Esophagus squamous epithelium (tissue), 5 donors: Measurements from ENCODE around the gene SUSD2. TPM values are rescaled to one million over a fixed set of nuclear protein-coding genes. Genes with fewer than 3 reads are reported as not detected.

Experiments used
- DNase-seq: peaks from one replicate; lab custom pipeline; 2025; lab: John Stamatoyannopoulos, UW
- H3K27ac ChIP-seq, 4 donors: fragments of 200-600 bp; sonication (generic); one replicate each; pipeline ENCODE4 v1.5.1; 2016 to 2019; ENCODE audit warnings: mild to moderate bottlenecking in 1 of 4
- H3K27me3 ChIP-seq, 4 donors: fragments of 200-600 bp; sonication (generic); 1 replicate in 3 of 4; 2 replicates in 1 of 4; pipeline versions ENCODE4 v1.5.1 to v1.6.0; 2017 to 2021; ENCODE audit warnings: antibody characterized with exemption in 1 of 4
- H3K36me3 ChIP-seq, 3 donors: fragments of 200-600 bp; sonication (generic); one replicate each; pipeline ENCODE4 v1.5.1; 2016 to 2019
- H3K4me1 ChIP-seq, 3 donors: fragments of 200-600 bp; sonication (generic); one replicate each; pipeline ENCODE4 v1.5.1; 2017 to 2019
- H3K4me3 ChIP-seq, 4 donors: fragments of 200-600 bp; sonication (generic); 1 replicate in 3 of 4; 2 replicates in 1 of 4; pipeline ENCODE4 v1.5.1; 2016 to 2019; ENCODE audit warnings: mild to moderate bottlenecking in 2 of 4, moderate library complexity in 1 of 4
- H3K9me3 ChIP-seq, 3 donors: fragments of 200-600 bp; sonication (generic); one replicate each; pipeline ENCODE4 v1.5.1; 2016 to 2019
- POLR2A ChIP-seq, 4 donors: fragments of 450-650 bp; IDR thresholded peaks; one replicate each; pipeline ENCODE4 v1.6.1; 2017; ENCODE audit warnings: antibody characterized with exemption in 4 of 4, mild to moderate bottlenecking in 4 of 4, moderate library complexity in 3 of 4
- WGBS, 2 donors: methylation state at CpG; one replicate each; pipeline ENCODE4 v1.1.5; 2018; 5-methylcytosine and 5-hydroxymethylcytosine counted together
- intact Hi-C: fragments of 100-400 bp; cut with DNase I; formaldehyde crosslinking; loops from one replicate; pipeline ENCODE4 v1.15.0; 2022
- total RNA-seq, 4 donors: library from RNA; depleted of rRNA; stranded (reverse); fragments of >200 nt; gene quantifications; one replicate each; pipeline ENCODE4 v1.1.0, GENCODE V29; 2016
- TF ChIP-seq, protein P1 (sequence below), 6 experiments: fragments of 450-650 bp in 4 of 6; fragments of 200-600 bp in 2 of 6; sonication (generic) in 2 of 6; IDR thresholded peaks; one replicate each; pipeline ENCODE4 v1.5.1; 2016 to 2019; ENCODE audit warnings: antibody characterized with exemption in 6 of 6, mild to moderate bottlenecking in 4 of 6, moderate library complexity in 4 of 6
- donor health status: DM: yes; HTN: yes; CAD: no.

The SUSD2 gene
- total RNA-seq, 4 donors from 2014 or later: 1.1 to 2.5 (median 1.6) TPM

DNA sequence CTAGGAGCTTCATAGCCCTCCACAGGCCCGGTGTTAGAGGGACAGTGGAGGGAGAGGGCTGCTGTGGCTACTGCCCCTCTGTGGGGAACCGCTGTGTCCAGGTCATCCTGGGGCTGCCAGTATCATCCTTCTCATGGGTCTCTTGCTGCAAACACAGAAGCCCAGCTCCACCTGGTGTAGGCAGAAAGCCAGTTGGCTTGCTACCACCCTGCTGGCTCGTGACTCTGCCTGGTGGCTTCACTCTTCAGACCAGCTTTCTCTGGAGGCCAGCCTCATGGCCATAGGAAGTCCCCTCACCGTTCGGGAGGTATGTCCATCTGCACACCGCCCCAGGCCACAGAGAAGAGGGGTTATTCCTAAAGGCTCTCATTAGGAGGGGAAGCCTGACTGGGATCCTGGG, 19.4 kb upstream of the SUSD2 start:
- DNase-seq: no peak
- H3K27ac ChIP-seq: peak overlapping the region in 2 of 4 donors; percentile 0 to 5
- peaks cover 0 to 55% (median 18%) of the 10 kb centered on the region in 3 donors for H3K4me1 ChIP-seq

DNA sequence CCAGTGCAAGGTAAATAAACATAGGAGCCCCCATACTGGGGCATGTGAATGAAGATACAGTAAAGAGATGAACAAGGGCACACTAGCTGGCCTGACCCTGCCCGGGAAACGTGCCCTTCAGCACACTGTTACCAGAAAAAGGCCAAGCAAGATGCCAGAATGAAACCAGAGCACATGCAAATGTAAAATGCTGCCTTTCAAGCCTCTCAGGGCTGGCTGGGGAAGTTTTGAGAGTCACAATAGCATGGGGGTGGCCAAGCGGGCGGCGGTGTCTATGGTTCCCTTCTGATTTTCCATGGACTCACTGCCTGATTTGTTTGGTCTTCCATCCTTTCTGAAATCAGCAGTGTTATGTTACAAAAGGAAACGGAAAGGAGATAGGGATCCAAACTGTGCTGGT, 18.9 kb upstream of the SUSD2 start:
- Histone ChIP-seq H3K27me3 (no peaks in the 10 kb centered on the region), H3K27ac (peak overlapping the region in 2 of 4 donors; percentile 5 to 10), H3K9me3 (no peaks in the 10 kb centered on the region), H3K36me3 (peaks cover 11 to 82% (median 24%) of the 10 kb centered on the region in 3 donors), H3K4me3 (no peak overlapping the region), H3K4me1 (peaks cover 0 to 50% (median 13%) of the 10 kb centered on the region in 3 donors)
- no peak for DNase-seq
- intact Hi-C loops: no loop called here
- WGBS, 2 donors: 74 to 79% methylated on average over 6 of the region's 6 CpGs
- TF ChIP-seq POLR2A (IDR thresholded peaks at IDR 0.05): no peak

More for the DNA sequence above, 19.4 kb upstream of the SUSD2 start:
- intact Hi-C loops: no loop called here
- WGBS, 2 donors: 43 to 62% methylated on average over 1 to 5 of the region's 6 CpGs
- no peak overlapping the region for H3K4me3 ChIP-seq
- H3K9me3 ChIP-seq: no peaks in the 10 kb centered on the region
- no peaks in the 10 kb centered on the region for H3K27me3 ChIP-seq
- peaks cover 7 to 77% (median 19%) of the 10 kb centered on the region in 3 donors for H3K36me3 ChIP-seq
- TF ChIP-seq, protein P1, sequence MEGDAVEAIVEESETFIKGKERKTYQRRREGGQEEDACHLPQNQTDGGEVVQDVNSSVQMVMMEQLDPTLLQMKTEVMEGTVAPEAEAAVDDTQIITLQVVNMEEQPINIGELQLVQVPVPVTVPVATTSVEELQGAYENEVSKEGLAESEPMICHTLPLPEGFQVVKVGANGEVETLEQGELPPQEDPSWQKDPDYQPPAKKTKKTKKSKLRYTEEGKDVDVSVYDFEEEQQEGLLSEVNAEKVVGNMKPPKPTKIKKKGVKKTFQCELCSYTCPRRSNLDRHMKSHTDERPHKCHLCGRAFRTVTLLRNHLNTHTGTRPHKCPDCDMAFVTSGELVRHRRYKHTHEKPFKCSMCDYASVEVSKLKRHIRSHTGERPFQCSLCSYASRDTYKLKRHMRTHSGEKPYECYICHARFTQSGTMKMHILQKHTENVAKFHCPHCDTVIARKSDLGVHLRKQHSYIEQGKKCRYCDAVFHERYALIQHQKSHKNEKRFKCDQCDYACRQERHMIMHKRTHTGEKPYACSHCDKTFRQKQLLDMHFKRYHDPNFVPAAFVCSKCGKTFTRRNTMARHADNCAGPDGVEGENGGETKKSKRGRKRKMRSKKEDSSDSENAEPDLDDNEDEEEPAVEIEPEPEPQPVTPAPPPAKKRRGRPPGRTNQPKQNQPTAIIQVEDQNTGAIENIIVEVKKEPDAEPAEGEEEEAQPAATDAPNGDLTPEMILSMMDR (IDR thresholded peaks at IDR 0.05): no peak
- no peak for TF ChIP-seq POLR2A (IDR thresholded peaks at IDR 0.05)

DNA sequence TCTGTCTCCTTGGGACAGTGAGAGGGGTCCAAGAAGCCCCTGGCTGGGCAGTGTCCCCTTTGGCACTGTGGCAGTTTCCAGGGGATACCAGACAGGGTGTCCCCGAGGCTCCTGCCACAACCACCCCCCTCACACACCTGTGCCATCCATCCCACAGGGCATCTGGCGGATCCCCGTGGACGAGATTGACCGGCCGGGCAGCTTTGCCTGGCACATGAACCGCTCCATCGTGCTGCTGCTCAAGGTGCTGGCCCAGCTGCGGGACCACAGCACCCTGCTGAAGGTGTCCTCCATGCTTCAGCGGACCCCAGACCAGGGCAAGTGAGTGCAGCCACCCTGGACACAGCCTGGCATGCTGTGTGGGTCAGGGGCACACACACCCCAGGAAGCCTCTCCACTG, 17.0 kb upstream of the SUSD2 start:
- Histone ChIP-seq H3K27ac (no peak overlapping the region), H3K36me3 (peaks cover 20 to 99% (median 25%) of the 10 kb centered on the region in 3 donors), H3K9me3 (no peaks in the 10 kb centered on the region), H3K4me1 (peaks cover 0 to 32% (median 4%) of the 10 kb centered on the region in 3 donors), H3K4me3 (no peak overlapping the region), H3K27me3 (no peaks in the 10 kb centered on the region)
- intact Hi-C loops: no loop called here
- 80 to 90% methylated on average over 1 to 9 of the region's 10 CpGs for WGBS, 2 donors
- DNase-seq: no peak
- TF ChIP-seq POLR2A (IDR thresholded peaks at IDR 0.05): no peak
- TF ChIP-seq, protein P1 (IDR thresholded peaks at IDR 0.05): no peak

DNA sequence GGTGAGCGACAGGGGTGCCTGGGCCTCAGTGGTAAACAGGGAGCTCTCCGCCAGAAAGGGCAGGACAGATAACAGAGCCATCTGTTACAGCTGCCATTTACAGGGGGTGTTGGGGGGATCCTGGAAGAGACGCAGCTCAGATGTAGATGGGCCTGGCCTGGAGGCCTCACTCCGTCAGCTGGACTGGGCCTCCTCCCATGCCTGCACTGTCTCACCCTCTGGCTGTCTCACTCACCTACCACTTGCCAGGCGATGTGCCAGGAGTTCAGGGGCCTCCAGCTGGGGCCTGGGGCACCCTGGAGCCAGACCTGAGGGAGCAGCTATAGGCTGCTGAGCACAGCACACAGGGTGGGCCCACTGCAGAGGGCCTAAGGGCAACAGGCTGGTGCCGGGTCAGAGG, 16.3 kb upstream of the SUSD2 start:
- 57% methylated on average over 1 of the region's 6 CpGs; no CpG with 5 or more reads in 1 of the 2 donors for WGBS, 2 donors
- peaks cover 0 to 25% (median 4%) of the 10 kb centered on the region in 3 donors for H3K4me1 ChIP-seq
- TF ChIP-seq POLR2A (IDR thresholded peaks at IDR 0.05): no peak
- TF ChIP-seq, protein P1 (IDR thresholded peaks at IDR 0.05): no peak
- H3K27me3 ChIP-seq: no peaks in the 10 kb centered on the region
- H3K36me3 ChIP-seq: peaks cover 23 to 99% (median 25%) of the 10 kb centered on the region in 3 donors
- intact Hi-C loops: no loop called here
- no peak overlapping the region for H3K27ac ChIP-seq
- DNase-seq: no peak
- no peaks in the 10 kb centered on the region for H3K9me3 ChIP-seq
- no peak overlapping the region for H3K4me3 ChIP-seq

DNA sequence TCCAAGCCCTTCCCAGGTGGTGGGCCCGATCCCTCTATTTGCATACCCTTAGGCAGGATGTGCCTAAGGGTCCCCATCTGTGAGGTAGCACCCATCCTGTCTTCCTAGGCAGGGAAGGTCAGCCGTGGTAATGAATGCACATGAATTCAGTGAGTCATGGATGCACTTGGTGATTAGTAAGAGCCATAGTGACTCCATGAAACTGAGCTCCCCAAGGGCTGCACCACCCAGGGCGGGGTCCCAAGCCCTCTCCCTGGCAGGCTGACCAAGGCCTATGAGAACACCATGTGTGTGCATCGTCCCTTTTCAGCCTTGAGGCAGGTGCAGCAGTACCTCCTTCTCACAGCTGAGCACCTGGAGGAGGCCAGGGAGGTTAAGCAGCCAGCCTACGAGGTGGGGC, 15.6 kb upstream of the SUSD2 start:
- DNase-seq: no peak
- H3K27ac ChIP-seq: no peak overlapping the region
- intact Hi-C loops: no loop called here
- WGBS, 2 donors: 53 to 80% methylated on average over 2 to 3 of the region's 5 CpGs
- TF ChIP-seq, protein P1 (IDR thresholded peaks at IDR 0.05): no peak
- TF ChIP-seq POLR2A (IDR thresholded peaks at IDR 0.05): no peak
- no peaks in the 10 kb centered on the region for H3K9me3 ChIP-seq
- peaks cover 24 to 99% (median 25%) of the 10 kb centered on the region in 3 donors for H3K36me3 ChIP-seq
- H3K27me3 ChIP-seq: no peaks in the 10 kb centered on the region
- no peak overlapping the region for H3K4me3 ChIP-seq
- peaks cover 0 to 22% (median 4%) of the 10 kb centered on the region in 3 donors for H3K4me1 ChIP-seq
